ENCODE data around the gene CELF4.

Gene CELF4

DNA sequence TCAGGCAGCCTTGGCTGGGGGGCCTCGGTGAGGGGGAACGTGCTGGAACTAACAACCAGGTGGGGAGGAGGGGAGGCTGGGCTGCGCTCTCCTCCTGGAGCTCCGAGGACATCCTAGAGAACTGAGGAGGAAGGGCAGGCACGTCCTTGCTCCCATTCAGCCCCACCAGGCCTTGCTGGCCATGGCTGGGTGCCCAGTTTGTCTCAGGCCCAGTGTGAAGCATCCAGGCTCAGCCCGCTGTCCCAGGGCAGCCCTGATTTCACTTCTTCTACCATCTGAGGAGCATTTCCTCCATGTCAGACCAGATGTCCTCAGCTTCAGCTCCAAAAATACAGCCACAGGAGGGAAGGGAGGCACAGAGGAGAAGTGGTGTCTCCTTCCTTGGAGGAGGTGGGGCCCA is 125.4 kb downstream of the CELF4 start:
- TF ChIP-seq GATA3 (IDR thresholded peaks at IDR 0.05; ENCODE audit: low read depth, low read length) (no peak), GATA2 (IDR thresholded peaks at IDR 0.05; ENCODE audit: low read depth, low read length) (no peak)

DNA sequence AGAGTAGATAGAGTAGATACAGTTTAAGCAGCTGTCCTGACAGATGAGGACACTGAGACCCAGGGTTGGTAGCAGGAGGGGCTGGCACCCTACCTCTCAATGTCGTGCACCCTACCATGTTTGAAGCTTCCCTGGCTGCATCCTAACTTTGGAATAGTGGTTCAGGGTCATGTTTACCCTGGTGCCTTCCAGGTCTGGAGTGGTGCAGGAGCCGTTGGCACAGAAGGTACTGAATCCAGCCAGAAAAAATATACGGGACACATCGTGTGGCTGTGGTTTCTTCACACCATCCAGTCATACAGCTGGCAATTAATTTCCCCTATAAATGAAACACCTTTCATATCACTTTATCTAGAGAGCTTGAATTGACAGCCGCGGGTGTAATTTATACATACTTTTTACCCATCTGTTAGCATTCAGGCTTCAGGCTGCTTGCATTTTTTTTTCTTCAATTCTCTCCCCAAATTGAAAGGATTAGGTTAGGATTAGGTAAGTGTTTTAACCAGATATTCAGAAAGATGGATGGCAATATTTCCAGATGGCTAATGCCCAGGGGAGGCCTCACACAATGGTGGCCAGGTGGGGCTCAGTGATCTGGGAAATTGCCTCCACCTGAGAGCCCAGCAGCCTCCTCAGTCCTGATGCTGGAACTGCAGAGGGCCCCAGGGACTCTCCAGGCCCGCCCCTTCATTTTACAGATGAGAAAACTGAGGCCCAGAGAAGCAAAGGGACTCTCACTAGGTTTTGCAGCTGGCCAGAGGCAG is 127.0 kb downstream of the CELF4 start:
- TF ChIP-seq GATA3 (IDR thresholded peaks at IDR 0.05; ENCODE audit: low read depth, low read length) (no peak), GATA2 (IDR thresholded peaks at IDR 0.05; ENCODE audit: low read depth, low read length) (no peak)

- TF ChIP-seq GATA3 (IDR thresholded peaks at IDR 0.05; ENCODE audit: low read depth, low read length) = no peak
- no peak for TF ChIP-seq GATA2 (IDR thresholded peaks at IDR 0.05; ENCODE audit: low read depth, low read length)
Observed at GRCh38 chr18:37435996-37436395, 129.6 kb downstream of the CELF4 start.

DNA sequence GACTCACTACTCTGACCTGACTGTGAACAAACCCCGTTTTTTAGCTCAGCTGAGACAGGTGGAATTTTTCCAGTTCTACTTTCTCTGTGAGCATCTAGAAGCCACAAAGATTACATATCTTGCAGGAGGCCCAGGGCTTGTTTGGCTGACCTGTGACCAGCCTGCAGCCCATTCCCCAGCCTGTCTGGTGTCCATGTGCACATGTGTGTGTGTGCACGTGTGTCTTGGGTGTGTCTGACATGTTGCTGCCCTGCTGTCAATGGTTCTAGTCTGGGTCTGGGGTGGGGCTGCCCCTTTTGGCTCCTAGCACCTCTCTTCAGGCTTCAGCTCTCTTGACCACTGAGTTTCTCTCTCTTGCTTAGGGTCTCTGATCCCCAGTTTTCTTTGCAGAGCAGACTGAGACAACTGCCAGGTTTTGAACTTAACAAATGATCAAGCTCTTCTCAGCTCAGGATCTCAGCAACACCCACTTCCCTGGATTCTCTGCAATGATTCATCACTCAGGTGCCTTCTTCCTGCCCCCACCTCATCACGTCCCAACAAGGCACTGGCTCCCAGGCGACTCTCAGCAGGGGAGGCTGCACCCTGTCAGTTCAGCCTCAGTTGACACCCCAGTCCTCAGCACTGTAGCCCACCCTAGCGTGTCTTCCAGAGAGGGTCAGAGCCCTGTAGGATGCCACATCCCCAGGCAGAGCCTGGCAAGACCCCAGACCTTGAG is 130.3 kb downstream of the CELF4 start:
- no peak for TF ChIP-seq GATA3 (IDR thresholded peaks at IDR 0.05; ENCODE audit: low read depth, low read length)
- no peak for TF ChIP-seq GATA2 (IDR thresholded peaks at IDR 0.05; ENCODE audit: low read depth, low read length)

GRCh38 chr18:37434161-37434860 is 131.3 kb downstream of the CELF4 start:
- TF ChIP-seq GATA2 (IDR thresholded peaks at IDR 0.05; ENCODE audit: low read depth, low read length) (no peak), GATA3 (IDR thresholded peaks at IDR 0.05; ENCODE audit: low read depth, low read length) (no peak)

DNA sequence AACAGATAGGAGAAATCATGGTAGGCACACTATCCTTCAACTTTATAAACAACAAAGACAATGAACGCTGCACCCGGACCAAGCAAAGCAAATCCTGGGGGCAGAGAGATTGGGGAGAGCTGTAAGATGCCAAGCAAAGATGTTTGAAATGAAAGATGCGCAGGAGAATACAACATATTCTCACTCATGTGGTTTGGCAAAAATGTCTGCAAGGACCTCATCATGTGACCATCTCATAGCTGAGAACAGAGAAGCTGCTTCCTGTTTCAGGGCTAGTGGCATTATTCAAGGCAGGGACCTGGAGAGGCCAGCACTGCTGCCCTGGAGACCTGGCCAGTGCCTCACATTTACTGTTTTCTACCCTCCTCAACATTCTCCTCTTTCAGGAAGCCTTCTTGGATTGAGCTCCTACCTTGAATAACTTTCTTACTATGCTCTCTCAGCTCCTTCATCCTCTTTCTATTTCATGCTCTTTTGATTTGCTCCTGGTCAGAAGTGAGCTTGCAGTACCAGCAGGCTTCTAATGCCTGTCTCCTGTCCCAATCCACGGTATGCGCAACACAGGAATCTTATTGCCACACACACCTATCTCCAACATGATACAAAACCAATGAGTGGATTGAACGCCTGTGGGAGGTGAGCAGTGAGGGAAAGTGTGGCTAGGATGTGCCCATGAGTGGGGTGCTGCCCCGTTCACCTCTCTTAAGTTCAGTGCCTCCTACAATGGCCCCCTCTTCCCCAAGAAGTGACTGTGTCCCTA is 133.0 kb downstream of the CELF4 start:
- TF ChIP-seq GATA2 (IDR thresholded peaks at IDR 0.05; ENCODE audit: low read depth, low read length) = no peak
- no peak for TF ChIP-seq GATA3 (IDR thresholded peaks at IDR 0.05; ENCODE audit: low read depth, low read length)

- TF ChIP-seq GATA3 (IDR thresholded peaks at IDR 0.05; ENCODE audit: low read depth, low read length) = no peak
- no peak for TF ChIP-seq GATA2 (IDR thresholded peaks at IDR 0.05; ENCODE audit: low read depth, low read length)
Observed at GRCh38 chr18:37430357-37431076, 135.1 kb downstream of the CELF4 start.

DNA sequence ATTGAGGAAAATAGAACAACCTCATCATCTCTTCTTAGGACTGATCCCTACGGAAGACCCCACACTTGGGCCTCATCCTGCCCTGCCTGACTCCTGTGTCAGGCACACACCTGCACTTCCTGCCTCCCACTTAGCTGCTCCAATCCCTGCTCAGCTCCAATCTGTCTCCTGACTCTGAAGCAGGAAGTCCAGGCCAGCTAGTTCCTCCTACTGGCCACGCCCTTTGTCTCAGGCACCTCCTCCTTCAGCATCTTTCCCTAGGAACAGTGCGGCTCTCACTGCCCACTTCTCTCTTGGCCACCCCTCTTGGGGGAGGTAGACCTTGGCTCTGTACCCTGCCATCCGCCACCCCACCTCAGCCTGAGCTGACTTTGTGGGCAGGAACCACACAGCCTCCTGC is 135.8 kb downstream of the CELF4 start:
- TF ChIP-seq GATA3 (IDR thresholded peaks at IDR 0.05; ENCODE audit: low read depth, low read length) (no peak), GATA2 (IDR thresholded peaks at IDR 0.05; ENCODE audit: low read depth, low read length) (no peak)

DNA sequence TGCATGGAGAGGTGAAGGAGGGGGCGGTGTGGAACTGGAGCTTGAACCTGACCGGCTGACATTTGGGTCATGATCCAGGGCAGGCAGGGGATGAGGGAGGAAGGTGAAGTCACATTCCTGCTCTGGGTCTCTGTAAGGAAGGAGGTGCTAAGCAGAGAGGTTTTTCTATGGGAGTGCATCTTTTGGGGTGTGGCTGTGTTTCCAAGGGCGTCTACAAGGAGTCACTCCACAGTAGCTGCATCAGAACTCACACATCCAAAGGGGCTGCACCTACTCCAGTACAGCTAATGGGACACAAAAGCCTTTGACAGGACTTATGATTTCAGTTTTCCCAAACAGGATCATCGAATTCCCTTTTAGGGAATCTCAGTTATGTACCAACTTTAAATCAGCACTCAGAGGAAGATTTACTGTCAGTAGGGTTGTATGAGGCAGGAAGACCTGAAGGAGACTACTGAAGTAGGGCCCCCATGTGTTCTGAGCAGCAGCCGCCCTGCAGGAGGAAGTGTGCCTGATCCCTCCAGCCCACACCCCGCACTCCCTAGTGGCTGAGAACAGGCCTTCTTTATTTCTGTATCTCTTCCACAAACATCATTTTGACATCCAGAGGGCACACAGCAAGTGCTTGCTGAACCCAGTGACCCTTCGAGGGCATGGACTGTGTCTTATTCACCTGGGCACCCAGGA is 137.2 kb downstream of the CELF4 start:
- TF ChIP-seq GATA3 (IDR thresholded peaks at IDR 0.05; ENCODE audit: low read depth, low read length) = no peak

DNA sequence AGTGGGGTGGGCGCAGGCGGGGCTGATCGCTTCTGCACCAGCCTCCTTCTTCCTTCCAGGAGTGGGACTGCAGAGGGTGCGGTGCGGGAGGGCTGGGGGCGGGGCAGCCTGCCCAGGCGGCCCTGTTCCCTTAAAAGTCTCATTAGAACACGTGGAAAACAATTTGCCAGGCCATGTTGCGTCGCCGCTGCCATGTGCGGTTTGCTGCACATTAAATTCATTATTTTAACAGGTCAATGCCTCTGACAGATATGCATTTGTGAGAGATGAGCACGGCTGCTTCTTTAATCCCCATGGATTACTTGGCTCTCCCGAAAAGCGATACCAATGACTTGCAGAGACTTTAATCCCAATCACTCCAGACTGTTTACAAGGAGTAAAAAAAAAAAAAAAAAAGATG is 139.0 kb downstream of the CELF4 start:
- TF ChIP-seq GATA3 (IDR thresholded peaks at IDR 0.05; ENCODE audit: low read depth, low read length) = no peak
- TF ChIP-seq GATA2 (IDR thresholded peaks at IDR 0.05; ENCODE audit: low read depth, low read length) = no peak

DNA sequence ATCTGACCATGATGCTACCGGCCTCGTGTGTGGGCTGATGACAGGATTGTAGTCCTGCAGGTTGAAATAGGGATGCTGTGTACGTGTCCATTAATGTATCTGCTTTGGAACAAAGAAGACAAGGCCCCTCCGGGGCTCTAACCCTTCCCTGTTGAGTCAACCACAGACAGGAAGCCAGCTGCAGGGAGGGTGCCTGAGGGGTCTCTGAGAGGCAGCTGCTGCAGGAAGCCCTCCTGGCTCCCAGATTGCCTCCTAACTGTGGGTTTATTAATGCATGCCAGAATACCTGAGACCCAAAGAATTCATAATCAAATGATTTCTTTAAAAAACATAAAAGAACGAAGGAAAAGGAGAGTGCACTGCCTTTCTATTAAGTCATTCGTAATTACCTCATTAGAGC is 140.4 kb downstream of the CELF4 start:
- TF ChIP-seq GATA2 (IDR thresholded peaks at IDR 0.05; ENCODE audit: low read depth, low read length) (no peak), GATA3 (IDR thresholded peaks at IDR 0.05; ENCODE audit: low read depth, low read length) (no peak)

DNA sequence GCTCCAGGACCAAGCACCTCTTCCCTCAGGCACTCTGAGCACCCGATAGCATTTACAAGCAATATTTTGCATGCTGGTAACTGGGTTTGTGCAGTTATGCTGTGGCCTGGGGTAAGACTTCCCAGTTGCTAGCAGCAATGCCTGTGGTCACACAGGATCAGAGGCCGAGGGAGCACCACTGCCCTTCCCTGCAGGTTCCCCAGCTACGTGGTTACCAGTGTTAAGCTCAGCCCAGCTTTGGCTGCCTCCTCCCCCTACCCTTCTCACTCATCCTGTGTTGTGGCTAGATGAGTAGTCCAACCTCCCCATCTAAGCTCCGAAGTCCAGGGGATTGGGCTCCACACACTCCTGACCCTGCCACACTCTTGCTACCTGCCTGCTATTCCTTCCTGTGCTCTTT is 141.1 kb downstream of the CELF4 start:
- TF ChIP-seq GATA2 (IDR thresholded peaks at IDR 0.05; ENCODE audit: low read depth, low read length) (no peak), GATA3 (IDR thresholded peaks at IDR 0.05; ENCODE audit: low read depth, low read length) (no peak)

DNA sequence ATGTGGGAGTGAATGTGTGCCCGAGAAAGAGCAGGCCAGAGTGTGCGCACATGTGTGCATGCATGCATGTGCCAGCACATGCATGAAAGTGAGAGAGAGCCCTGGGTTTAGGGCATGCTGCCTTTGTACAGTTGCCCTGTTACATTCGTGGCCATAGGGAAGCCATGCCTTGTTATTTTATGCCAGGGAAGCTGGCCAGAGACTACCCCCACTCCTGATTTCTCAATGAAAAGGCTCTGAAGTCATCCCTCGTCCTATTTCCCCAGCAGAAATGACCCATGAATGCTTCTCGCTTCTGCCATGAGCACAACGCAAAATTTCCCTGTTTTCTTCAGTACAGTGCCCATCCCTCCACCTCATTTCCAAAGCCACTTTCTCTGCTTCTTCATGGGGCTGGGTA is 143.0 kb downstream of the CELF4 start:
- no peak for TF ChIP-seq GATA3 (IDR thresholded peaks at IDR 0.05; ENCODE audit: low read depth, low read length)
- TF ChIP-seq GATA2 (IDR thresholded peaks at IDR 0.05; ENCODE audit: low read depth, low read length) = no peak

Data from SH-SY5Y (cell line).